HCT116 (cell line): ENCODE results near the gene ILDR1. TPM values are rescaled to one million over a fixed set of nuclear protein-coding genes. Genes with fewer than 3 reads are reported as not detected.

Source experiments
- ATAC-seq: fragments of 200-7000 bp; cut with Tn5 transposase; 2 replicates; pipeline ENCODE4 v1.9.1; 2020; ENCODE audit warnings: mild to moderate bottlenecking, moderate library complexity
- BruUV-seq: library from RNA; stranded (reverse); fragments of 400-500 nt; replicated peaks from 2 replicates; lab custom pipeline; 2021; lab: Mats Ljungman, UMichigan
- CTCF ChIA-PET: fragments of 300-600 bp; sonication (Branson Sonifier 250); formaldehyde crosslinking; loops from one replicate; lab custom pipeline; 2021; ENCODE audit warnings: antibody characterized with exemption; lab: Charles Lee
- POLR2A ChIA-PET: fragments of 300-600, 350-600 bp; sonication (Branson Sonifier 250); formaldehyde crosslinking; loops from one replicate; lab custom pipeline; 2021; ENCODE audit warnings: antibody characterized with exemption; lab: Charles Lee
- RAD21 ChIA-PET, 2 experiments: fragments of 300-600 bp; sonication (Branson Sonifier 250); formaldehyde crosslinking; loops; one replicate each; lab custom pipeline; 2023; ENCODE audit warnings: low total read pairs in 2 of 2; ENCODE audit not compliant: uncharacterized antibody in 2 of 2, unreplicated experiment in 2 of 2, low non-redundant PET in 1 of 2; lab: Charles Lee
- DNase-seq: peaks from one replicate; pipeline ENCODE4 v3.0.0-alpha.2; 2010; ENCODE audit warnings: low read depth, low spot score
- H2AFZ ChIP-seq: fragments of 200-600 bp; shearing (Covaris generic), sonication (generic); 2 replicates; pipeline ENCODE4 v1.6.1; 2017; ENCODE audit warnings: low read depth, mixed run types, mixed read lengths, antibody characterized with exemption, low read length; ENCODE audit not compliant: poor library complexity, severe bottlenecking
- H3K27ac ChIP-seq: 2 replicates; pipeline ENCODE4 v1.5.1; 2012; ENCODE audit warnings: low read depth, low read length
- H3K27me3 ChIP-seq: fragments of 200-600 bp; sonication (generic); 2 replicates; pipeline ENCODE4 v1.6.1; 2016; ENCODE audit warnings: mixed run types, low read length, mixed read lengths; ENCODE audit not compliant: insufficient read depth
- H3K36me3 ChIP-seq, 2 experiments: fragments of 200-500 bp in 1 of 2; fragments of 200-600 bp in 1 of 2; sonication (Bioruptor generic) in 1 of 2; sonication (generic) in 1 of 2; 2 replicates each; pipeline versions ENCODE4 v1.5.1 to v1.6.1; 2014 to 2016; ENCODE audit warnings: low read length in 2 of 2, inconsistent platforms in 1 of 2, mixed read lengths in 1 of 2, mixed run types in 1 of 2; ENCODE audit not compliant: insufficient read depth in 2 of 2, control insufficient read depth in 1 of 2
- H3K4me1 ChIP-seq, 2 experiments: fragments of 200-600 bp in 1 of 2; sonication (generic) in 1 of 2; 2 replicates each; pipeline versions ENCODE4 v1.5.1 to v1.6.1; 2012 to 2017; ENCODE audit warnings: low read length in 2 of 2, inconsistent platforms in 1 of 2, mild to moderate bottlenecking in 1 of 2, mixed read lengths in 1 of 2, mixed run types in 1 of 2, moderate library complexity in 1 of 2; ENCODE audit not compliant: insufficient read depth in 2 of 2, control insufficient read depth in 1 of 2
- H3K4me2 ChIP-seq: fragments of 200-600 bp; sonication (generic); 2 replicates; pipeline ENCODE4 v1.6.1; 2017; ENCODE audit warnings: mixed run types, low read length, mixed read lengths
- H3K4me3 ChIP-seq, 2 experiments: fragments of 200-600 bp in 1 of 2; sonication (generic) in 1 of 2; replicated peaks in 1 of 2; 2 replicates each; pipeline ENCODE4 v1.5.1; 2011 to 2016; ENCODE audit warnings: low read length in 2 of 2, control low read depth in 1 of 2, low read depth in 1 of 2, mild to moderate bottlenecking in 1 of 2, mixed read lengths in 1 of 2, mixed run types in 1 of 2
- H3K79me2 ChIP-seq: fragments of 200-600 bp; sonication (generic); 2 replicates; pipeline ENCODE4 v1.6.1; 2017; ENCODE audit warnings: mild to moderate bottlenecking, mixed run types, low read length, moderate library complexity, mixed read lengths; ENCODE audit not compliant: insufficient read depth
- H3K9ac ChIP-seq: fragments of 200-600 bp; sonication (generic); 2 replicates; pipeline ENCODE4 v1.6.1; 2016; ENCODE audit warnings: low read length, mixed read lengths
- H3K9me2 ChIP-seq: fragments of 200-600 bp; sonication (generic), shearing (Covaris generic); 2 replicates; pipeline ENCODE4 v1.6.1; 2017; ENCODE audit warnings: mixed run types, mild to moderate bottlenecking, moderate library complexity; ENCODE audit not compliant: insufficient read depth
- H3K9me3 ChIP-seq, 2 experiments: fragments of 200-500 bp in 1 of 2; fragments of 200-600 bp in 1 of 2; sonication (Bioruptor generic) in 1 of 2; sonication (generic) in 1 of 2; 2 replicates each; pipeline ENCODE4 v1.6.1; 2014 to 2017; ENCODE audit warnings: low read length in 2 of 2, mixed read lengths in 2 of 2, inconsistent platforms in 1 of 2, low read depth in 1 of 2, mild to moderate bottlenecking in 1 of 2, mixed run types in 1 of 2, moderate library complexity in 1 of 2; ENCODE audit not compliant: control insufficient read depth in 1 of 2, insufficient read depth in 1 of 2
- H4K20me1 ChIP-seq: fragments of 200-600 bp; sonication (generic), shearing (Covaris generic); 2 replicates; pipeline ENCODE4 v1.6.1; 2017; ENCODE audit warnings: mixed run types, mild to moderate bottlenecking, moderate library complexity; ENCODE audit not compliant: insufficient read depth
- ELF1 ChIP-seq: IDR thresholded peaks from 2 replicates; pipeline ENCODE4 v1.6.1; 2012; ENCODE audit warnings: low read depth, borderline replicate concordance
- EZH2 ChIP-seq: fragments of 200-600 bp; sonication (generic); IDR thresholded peaks from 2 replicates; pipeline ENCODE4 v1.6.1; 2017; ENCODE audit warnings: antibody characterized with exemption, mixed run types
- EZH2phosphoT487 ChIP-seq: fragments of 200-600 bp; IDR thresholded peaks from 2 replicates; pipeline ENCODE4 v1.6.1; 2018; ENCODE audit warnings: antibody characterized with exemption, borderline replicate concordance
- SIN3A ChIP-seq: IDR thresholded peaks from 2 replicates; pipeline ENCODE4 v1.6.1; 2012; ENCODE audit warnings: low read depth
- SP1 ChIP-seq: IDR thresholded peaks from 2 replicates; pipeline ENCODE4 v1.6.1; 2012; ENCODE audit warnings: low read depth
- YY1 ChIP-seq: IDR thresholded peaks from 2 replicates; pipeline ENCODE4 v1.6.1; 2011; ENCODE audit warnings: low read length, low read depth, moderate library complexity, mild to moderate bottlenecking; ENCODE audit not compliant: insufficient replicate concordance; ENCODE audit errors: extremely low read depth
- ZBTB33 ChIP-seq: IDR thresholded peaks from 2 replicates; pipeline ENCODE4 v1.6.1; 2011; ENCODE audit warnings: mild to moderate bottlenecking, low read length, moderate library complexity; ENCODE audit not compliant: insufficient replicate concordance; ENCODE audit errors: extremely low read depth
- intact Hi-C: fragments of 100-400 bp; cut with micrococcal nuclease; formaldehyde crosslinking; loops from 2 replicates; pipeline ENCODE4 v1.10.0; 2022
- total RNA-seq: library from RNA; stranded (reverse); gene quantifications from one replicate; pipeline ENCODE4 v1.2.1, GENCODE V29; 2021; ENCODE audit not compliant: unreplicated experiment
- TF ChIP-seq, protein P1 (sequence below): IDR thresholded peaks from 2 replicates; pipeline ENCODE4 v1.6.1; 2012; ENCODE audit warnings: low read depth
- TF ChIP-seq, protein P2 (sequence below): IDR thresholded peaks from 2 replicates; pipeline ENCODE4 v1.6.1; 2012

Gene ILDR1
- total RNA-seq, 1 experiment from 2014 or later, result 2.9 TPM

DNA sequence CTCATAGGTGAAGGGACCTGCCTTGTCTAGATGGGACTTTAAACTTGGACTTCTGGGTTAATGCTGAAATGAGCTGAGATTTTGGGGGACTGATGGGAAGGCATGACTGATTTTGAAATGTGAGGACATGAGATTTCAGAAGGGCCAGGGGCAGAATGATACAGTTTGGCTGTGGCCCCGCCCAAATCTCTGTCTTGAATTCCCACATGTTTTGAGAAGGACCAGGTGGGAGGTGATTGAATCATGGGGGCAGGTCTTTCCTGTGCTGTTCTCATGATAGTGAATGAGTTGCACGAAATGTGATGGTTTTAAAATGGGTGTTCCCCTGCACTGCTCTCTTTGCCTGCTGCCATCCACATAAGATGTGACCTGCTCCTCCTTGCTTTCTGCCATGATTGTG, 42.8 kb downstream of the ILDR1 start (continued):
- TF ChIP-seq, protein P1, sequence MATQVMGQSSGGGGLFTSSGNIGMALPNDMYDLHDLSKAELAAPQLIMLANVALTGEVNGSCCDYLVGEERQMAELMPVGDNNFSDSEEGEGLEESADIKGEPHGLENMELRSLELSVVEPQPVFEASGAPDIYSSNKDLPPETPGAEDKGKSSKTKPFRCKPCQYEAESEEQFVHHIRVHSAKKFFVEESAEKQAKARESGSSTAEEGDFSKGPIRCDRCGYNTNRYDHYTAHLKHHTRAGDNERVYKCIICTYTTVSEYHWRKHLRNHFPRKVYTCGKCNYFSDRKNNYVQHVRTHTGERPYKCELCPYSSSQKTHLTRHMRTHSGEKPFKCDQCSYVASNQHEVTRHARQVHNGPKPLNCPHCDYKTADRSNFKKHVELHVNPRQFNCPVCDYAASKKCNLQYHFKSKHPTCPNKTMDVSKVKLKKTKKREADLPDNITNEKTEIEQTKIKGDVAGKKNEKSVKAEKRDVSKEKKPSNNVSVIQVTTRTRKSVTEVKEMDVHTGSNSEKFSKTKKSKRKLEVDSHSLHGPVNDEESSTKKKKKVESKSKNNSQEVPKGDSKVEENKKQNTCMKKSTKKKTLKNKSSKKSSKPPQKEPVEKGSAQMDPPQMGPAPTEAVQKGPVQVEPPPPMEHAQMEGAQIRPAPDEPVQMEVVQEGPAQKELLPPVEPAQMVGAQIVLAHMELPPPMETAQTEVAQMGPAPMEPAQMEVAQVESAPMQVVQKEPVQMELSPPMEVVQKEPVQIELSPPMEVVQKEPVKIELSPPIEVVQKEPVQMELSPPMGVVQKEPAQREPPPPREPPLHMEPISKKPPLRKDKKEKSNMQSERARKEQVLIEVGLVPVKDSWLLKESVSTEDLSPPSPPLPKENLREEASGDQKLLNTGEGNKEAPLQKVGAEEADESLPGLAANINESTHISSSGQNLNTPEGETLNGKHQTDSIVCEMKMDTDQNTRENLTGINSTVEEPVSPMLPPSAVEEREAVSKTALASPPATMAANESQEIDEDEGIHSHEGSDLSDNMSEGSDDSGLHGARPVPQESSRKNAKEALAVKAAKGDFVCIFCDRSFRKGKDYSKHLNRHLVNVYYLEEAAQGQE, result no peak
- TF ChIP-seq ZBTB33, result no peak
- no peak for TF ChIP-seq YY1

GRCh38 chr3:121976727-121977126, 45.3 kb downstream of the ILDR1 start:
- Histone ChIP-seq H4K20me1 (no peaks in the 10 kb centered on the region), H3K27me3 (no peaks in the 10 kb centered on the region), H3K9me3 (no peaks in the 10 kb centered on the region), H3K4me1 (no peaks in the 10 kb centered on the region), H3K27ac (no peak overlapping the region), H3K79me2 (no peaks in the 10 kb centered on the region), H3K9ac (no peak overlapping the region), H2AFZ (no peak overlapping the region), H3K36me3 (no peaks in the 10 kb centered on the region), H3K4me3 (no peak overlapping the region), H3K4me2 (no peak overlapping the region), H3K9me2 (no peaks in the 10 kb centered on the region)
- BruUV-seq, result no TSS peak
- DNase-seq (no peak), ATAC-seq (no peak)
- TF ChIP-seq, protein P2, sequence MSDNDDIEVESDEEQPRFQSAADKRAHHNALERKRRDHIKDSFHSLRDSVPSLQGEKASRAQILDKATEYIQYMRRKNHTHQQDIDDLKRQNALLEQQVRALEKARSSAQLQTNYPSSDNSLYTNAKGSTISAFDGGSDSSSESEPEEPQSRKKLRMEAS, result no peak
- TF ChIP-seq EZH2 (no peak), SIN3A (no peak), ELF1 (no peak), SP1 (no peak), EZH2phosphoT487 (no peak)
- TF ChIP-seq, protein P1, result no peak
- ChIA-PET CTCF (no interaction called here), POLR2A (no interaction called here), RAD21 (no interaction called here)
- intact Hi-C loops, result no loop called here
